CD4-positive, alpha-beta memory T cell (primary cell): ENCODE measurements around the gene GTF2F2. TPM values are rescaled to one million over a fixed set of nuclear protein-coding genes. Genes with fewer than 3 reads are reported as not detected.

ENCODE experiments used
- CTCF ChIA-PET: fragments of 350-600 bp; sonication (Branson Sonifier 250); formaldehyde crosslinking; loops from one replicate; lab custom pipeline; 2021; ENCODE audit warnings: inconsistent platforms; ENCODE audit not compliant: partially characterized antibody; lab: Charles Lee
- POLR2A ChIA-PET: fragments of 350-600 bp; sonication (Branson Sonifier 250); formaldehyde crosslinking; loops from one replicate; lab custom pipeline; 2021; ENCODE audit not compliant: partially characterized antibody; lab: Charles Lee
- DNase-seq, 5 donors: peaks; one replicate each; pipeline versions ENCODE4 v3.0.0 to v3.0.0-alpha.2; 2020 to 2022; ENCODE audit warnings: mixed read lengths in 1 of 5
- H3K27ac ChIP-seq: one replicate; pipeline ENCODE4 v1.7.0; 2013; ENCODE audit warnings: low read depth, low read length
- H3K27me3 ChIP-seq: 2 replicates; pipeline ENCODE4 v1.7.0; 2013; ENCODE audit warnings: mild to moderate bottlenecking, low read length, moderate library complexity; ENCODE audit not compliant: insufficient read depth
- H3K36me3 ChIP-seq: 2 replicates; pipeline ENCODE4 v1.7.0; 2013; ENCODE audit warnings: mild to moderate bottlenecking, low read length, moderate library complexity; ENCODE audit not compliant: insufficient read depth
- H3K4me1 ChIP-seq: 2 replicates; pipeline ENCODE4 v1.7.0; 2013; ENCODE audit warnings: mild to moderate bottlenecking, low read length, moderate library complexity; ENCODE audit not compliant: insufficient read depth
- H3K4me3 ChIP-seq, 2 donors: one replicate each; pipeline ENCODE4 v1.7.0; 2013; ENCODE audit warnings: low read length in 2 of 2, mild to moderate bottlenecking in 1 of 2
- H3K9me3 ChIP-seq, 2 donors: one replicate each; pipeline ENCODE4 v1.7.0; 2013; ENCODE audit warnings: low read length in 2 of 2, control low read depth in 1 of 2; ENCODE audit not compliant: control insufficient read depth in 1 of 2
- H3K27ac Mint-ChIP-seq, 7 donors: one replicate each; pipeline ENCODE4 v1.8.0; 2020 to 2021; ENCODE audit warnings: mixed read lengths in 7 of 7, mild to moderate bottlenecking in 6 of 7, inconsistent platforms in 3 of 7, moderate library complexity in 3 of 7
- H3K27me3 Mint-ChIP-seq, 2 donors: one replicate each; pipeline ENCODE4 v1.8.0; 2020 to 2021; ENCODE audit warnings: mixed read lengths in 2 of 2
- H3K36me3 Mint-ChIP-seq, 2 donors: one replicate each; pipeline ENCODE4 v1.8.0; 2020 to 2021; ENCODE audit warnings: mixed read lengths in 2 of 2, inconsistent platforms in 1 of 2, mild to moderate bottlenecking in 1 of 2
- H3K4me1 Mint-ChIP-seq, 4 donors: one replicate each; pipeline ENCODE4 v1.8.0; 2020 to 2021; ENCODE audit warnings: mixed read lengths in 4 of 4, mild to moderate bottlenecking in 1 of 4
- H3K4me3 Mint-ChIP-seq, 8 donors: one replicate each; pipeline ENCODE4 v1.8.0; 2020 to 2021; ENCODE audit warnings: mixed read lengths in 8 of 8, mild to moderate bottlenecking in 7 of 8, moderate library complexity in 6 of 8, inconsistent platforms in 3 of 8
- H3K9me3 Mint-ChIP-seq, 8 donors: one replicate each; pipeline ENCODE4 v1.8.0; 2020 to 2021; ENCODE audit warnings: mixed read lengths in 8 of 8, mild to moderate bottlenecking in 5 of 8, inconsistent platforms in 3 of 8, moderate library complexity in 1 of 8
- intact Hi-C: fragments of 100-400 bp; cut with micrococcal nuclease; formaldehyde crosslinking; loops from one replicate; pipeline ENCODE4 v1.15.1; 2023
- polyA plus RNA-seq, 2 donors: library from polyadenylated mRNA; unstranded; fragments of 300-500 nt; fragmentation: Illumina TruSeq; gene quantifications; one replicate each; pipeline ENCODE4 v1.2.3, GENCODE V29; 2021
- total RNA-seq, 2 experiments: library from RNA; stranded (reverse); gene quantifications; one replicate each; pipeline ENCODE4 v1.2.3, GENCODE V29; 2021

The GTF2F2 gene
- total and polyA plus RNA-seq, 4 experiments from 2014 or later: 7.9 to 14.7 (median 11.3) TPM

DNA sequence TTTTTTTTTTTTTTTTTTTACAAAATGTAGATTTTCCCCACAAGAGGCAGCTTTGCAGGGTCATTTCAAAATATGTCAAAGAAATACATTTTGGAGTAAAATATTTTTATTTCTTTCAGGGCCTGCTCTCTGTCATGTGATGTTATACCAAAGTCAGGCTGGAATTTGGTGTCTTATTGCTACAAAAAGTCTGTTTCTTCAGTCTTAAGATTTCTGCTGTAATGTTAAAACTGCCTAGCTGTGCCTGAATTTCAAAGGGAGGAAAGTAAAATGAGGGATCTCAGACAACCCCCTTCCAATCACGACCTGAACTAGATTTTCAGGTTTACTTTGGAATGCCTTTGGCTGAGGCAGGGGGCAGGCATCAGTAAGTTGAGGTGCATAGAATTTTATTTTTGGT is 12.8 kb upstream of the GTF2F2 start:
- intact Hi-C loops: no loop called here
- Histone ChIP-seq H3K36me3 (no peaks in the 10 kb centered on the region), H3K27me3 (no peaks in the 10 kb centered on the region), H3K4me3 (no peak overlapping the region), H3K27ac (no peak overlapping the region), H3K4me1 (no peaks in the 10 kb centered on the region), H3K9me3 (no peaks in the 10 kb centered on the region)
- no peak overlapping the region for H3K4me3 Mint-ChIP-seq
- H3K36me3 Mint-ChIP-seq: no peaks in the 10 kb centered on the region
- ChIA-PET POLR2A (no interaction called here), CTCF (no interaction called here)
- peaks cover 6% of the 10 kb centered on the region in 2 donors for H3K27me3 Mint-ChIP-seq
- H3K27ac Mint-ChIP-seq: peak overlapping the region in 1 of 7 donors; percentile 25
- no peaks in the 10 kb centered on the region for H3K4me1 Mint-ChIP-seq
- peaks cover 0 to 2% (median 0%) of the 10 kb centered on the region in 8 donors for H3K9me3 Mint-ChIP-seq
- DNase-seq: no peak

DNA sequence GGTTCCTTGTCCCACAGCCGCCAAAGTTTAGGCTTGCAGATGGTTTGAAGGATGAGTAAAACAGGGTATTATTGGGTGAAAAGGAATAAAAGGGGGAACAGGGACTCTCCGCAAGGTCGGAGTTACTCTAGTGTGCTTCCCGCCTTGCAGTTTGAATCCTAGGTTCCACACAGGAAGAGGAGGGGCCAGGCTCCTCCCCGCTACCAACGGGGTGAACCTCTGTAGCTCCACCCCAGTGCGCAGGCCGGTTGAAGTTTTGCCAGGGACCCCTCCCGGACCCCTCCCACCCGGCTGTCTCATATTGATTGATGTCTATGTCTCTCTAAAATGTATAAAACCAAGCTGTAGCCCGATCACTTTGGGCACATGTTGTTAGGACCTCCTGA is 11.6 kb upstream of the GTF2F2 start:
- Mint-ChIP-seq H3K4me3 (peak overlapping the region in 1 of 8 donors; percentile 5), H3K27ac (no peak overlapping the region)
- POLR2A ChIA-PET: no interaction called here

DNA sequence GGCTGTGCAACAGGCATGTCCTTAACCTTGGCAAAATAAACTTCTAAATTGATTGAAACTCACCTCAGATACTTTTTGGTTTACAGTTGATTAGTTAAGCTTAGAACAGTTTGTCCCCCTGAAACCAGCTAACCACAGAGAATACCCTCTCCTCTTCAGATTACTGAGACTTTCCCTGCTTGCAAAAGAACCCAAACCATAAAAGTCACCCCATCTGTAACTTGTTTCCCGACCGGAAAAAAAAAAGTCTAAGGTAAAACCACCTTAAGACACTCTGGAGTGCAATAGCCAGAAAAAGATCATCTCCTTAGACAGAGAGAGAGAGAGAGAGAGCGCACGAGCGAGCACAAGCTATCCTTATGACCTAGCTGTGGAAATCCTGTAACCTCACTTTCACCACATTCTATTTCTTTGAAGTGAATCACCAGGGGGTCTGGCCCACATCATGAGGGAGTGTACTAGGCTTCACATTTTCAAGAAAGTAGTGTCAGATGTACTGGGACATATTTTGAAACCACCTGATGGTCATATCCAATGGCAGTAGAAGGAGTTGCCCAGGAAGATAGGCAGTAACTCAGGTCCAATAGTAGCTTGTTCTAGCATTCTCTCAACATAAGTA is 11.1 kb upstream of the GTF2F2 start:
- H3K9me3 ChIP-seq: no peaks in the 10 kb centered on the region
- H3K4me3 Mint-ChIP-seq: peak overlapping the region in 1 of 8 donors; percentile 5
- no peaks in the 10 kb centered on the region for H3K4me1 Mint-ChIP-seq
- H3K4me3 ChIP-seq: no peak overlapping the region
- no peak overlapping the region for H3K27ac ChIP-seq
- DNase-seq: no peak
- peaks cover 0 to 2% (median 0%) of the 10 kb centered on the region in 8 donors for H3K9me3 Mint-ChIP-seq
- no peaks in the 10 kb centered on the region for H3K27me3 ChIP-seq
- no peaks in the 10 kb centered on the region for H3K4me1 ChIP-seq
- no peak overlapping the region for H3K27ac Mint-ChIP-seq
- no peaks in the 10 kb centered on the region for H3K36me3 Mint-ChIP-seq
- intact Hi-C loops: no loop called here
- H3K36me3 ChIP-seq: no peaks in the 10 kb centered on the region
- CTCF ChIA-PET: no interaction called here
- H3K27me3 Mint-ChIP-seq: peaks cover 3 to 6% of the 10 kb centered on the region in 2 donors
- POLR2A ChIA-PET: interaction anchor here (1.1 kb wide), 1 partner anchor 11 kb away, joined by 4 read pairs; the partner anchor contains the start of gene GTF2F2

More for the DNA sequence above, 11.6 kb upstream of the GTF2F2 start:
- Mint-ChIP-seq H3K9me3 (peaks cover 0 to 2% (median 0%) of the 10 kb centered on the region in 8 donors), H3K27me3 (peaks cover 6% of the 10 kb centered on the region in 2 donors), H3K4me1 (no peaks in the 10 kb centered on the region), H3K36me3 (no peaks in the 10 kb centered on the region)
- Histone ChIP-seq H3K36me3 (no peaks in the 10 kb centered on the region), H3K27me3 (no peaks in the 10 kb centered on the region), H3K4me3 (no peak overlapping the region), H3K27ac (no peak overlapping the region), H3K4me1 (no peaks in the 10 kb centered on the region), H3K9me3 (no peaks in the 10 kb centered on the region)
- CTCF ChIA-PET: no interaction called here
- no peak for DNase-seq
- intact Hi-C loops: no loop called here

DNA sequence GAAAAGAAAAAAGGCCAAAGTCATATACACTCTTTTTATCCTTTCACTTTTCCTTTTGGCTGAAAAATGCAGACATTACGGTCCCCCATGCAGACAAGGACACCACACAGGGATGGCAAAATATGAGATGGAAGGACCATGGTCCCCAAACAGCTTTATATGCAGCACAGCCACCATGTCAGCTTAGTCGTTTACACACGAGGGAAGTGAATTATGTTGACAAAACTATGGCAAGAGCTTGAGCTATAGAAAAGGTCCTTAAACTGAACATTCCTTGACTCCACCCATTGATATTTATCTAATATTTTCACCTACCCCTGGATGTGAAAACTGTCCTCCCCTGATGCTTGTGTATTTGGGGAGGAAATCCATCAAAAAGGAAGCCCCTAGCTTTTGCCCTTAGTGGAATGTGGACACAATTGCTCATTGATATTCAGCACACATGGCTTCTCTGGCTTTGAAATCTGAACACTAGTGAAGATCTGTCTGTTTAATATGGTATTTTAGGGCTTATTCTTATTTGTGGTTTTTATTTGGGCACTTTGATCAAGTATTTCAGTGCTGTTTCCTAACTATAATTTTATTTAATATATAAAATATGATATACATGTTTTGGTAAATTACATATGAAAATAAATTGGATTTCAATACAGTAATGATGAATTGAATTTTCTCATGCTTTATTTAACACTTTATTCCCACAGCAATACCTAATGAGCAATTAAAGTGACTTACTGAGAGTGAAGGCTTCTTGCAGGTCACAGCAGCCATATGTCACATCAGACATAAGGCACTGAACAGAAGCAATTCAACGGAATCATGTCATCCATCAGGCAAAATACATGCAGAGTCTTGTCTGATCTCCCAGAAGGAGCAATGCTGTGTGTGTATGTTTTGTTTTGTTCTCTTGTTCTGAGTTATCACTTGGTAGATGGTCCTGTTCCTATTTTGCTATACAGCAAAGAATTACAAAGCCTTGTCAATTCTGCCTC is 6.8 kb upstream of the GTF2F2 start:
- Histone ChIP-seq H3K9me3 (no peaks in the 10 kb centered on the region), H3K27me3 (no peaks in the 10 kb centered on the region), H3K4me1 (peaks cover 2% of the 10 kb centered on the region), H3K4me3 (no peak overlapping the region), H3K36me3 (no peaks in the 10 kb centered on the region), H3K27ac (no peak overlapping the region)
- H3K27ac Mint-ChIP-seq: peak overlapping the region in 1 of 7 donors; percentile 17
- CTCF ChIA-PET: interaction anchor here (0.8 kb wide), 1 partner anchor 67 kb away, joined by 3 read pairs; no protein-coding TSS in a partner anchor
- H3K9me3 Mint-ChIP-seq: no peaks in the 10 kb centered on the region
- POLR2A ChIA-PET: no interaction called here
- intact Hi-C loops: no loop called here
- peaks cover 0 to 6% (median 2%) of the 10 kb centered on the region in 4 donors for H3K4me1 Mint-ChIP-seq
- peaks cover 0 to 1% of the 10 kb centered on the region in 2 donors for H3K27me3 Mint-ChIP-seq
- no peaks in the 10 kb centered on the region for H3K36me3 Mint-ChIP-seq
- no peak for DNase-seq
- H3K4me3 Mint-ChIP-seq: no peak overlapping the region

DNA sequence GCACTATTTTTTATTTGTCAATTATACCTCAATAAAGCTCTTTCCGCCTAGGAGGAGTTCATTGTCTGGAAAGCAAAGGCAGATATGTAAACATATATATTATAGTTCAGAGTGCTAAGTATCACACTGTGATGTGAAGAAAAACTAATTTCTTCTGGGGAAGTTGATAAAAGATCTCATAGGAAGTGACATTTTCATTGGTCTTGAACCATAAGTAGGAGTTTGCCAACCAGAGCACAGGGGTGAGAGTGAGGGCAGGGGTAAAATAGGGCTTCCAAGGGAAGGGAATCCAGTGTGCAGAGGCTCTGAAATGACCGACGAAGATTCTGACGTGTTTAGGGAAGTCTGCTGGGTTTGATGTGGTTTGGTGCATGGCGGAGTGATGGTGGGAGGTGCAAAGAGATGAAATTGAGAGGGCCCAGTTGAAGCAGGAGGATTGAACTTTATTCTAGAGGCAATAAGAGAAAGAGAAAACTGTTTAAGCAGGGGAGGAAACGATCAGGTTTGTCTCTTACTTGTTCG is 780 bp upstream of the GTF2F2 start:
- DNase-seq: peak; percentile 80 to 88 (median 84)
- H3K9me3 Mint-ChIP-seq: no peaks in the 10 kb centered on the region
- no peak overlapping the region for H3K27ac Mint-ChIP-seq
- H3K9me3 ChIP-seq: no peaks in the 10 kb centered on the region
- H3K4me3 ChIP-seq: peak overlapping the region; percentile 83 to 88
- POLR2A ChIA-PET: interaction anchor here (0.8 to 2.7 kb wide), 4 partner anchors 31 to 298 kb away, joined by 3 to 12 read pairs (median 4); partner anchors contain the start of gene TPT1
- no peaks in the 10 kb centered on the region for H3K27me3 Mint-ChIP-seq
- H3K4me3 Mint-ChIP-seq: no peak overlapping the region
- peaks cover 4 to 21% (median 8%) of the 10 kb centered on the region in 4 donors for H3K4me1 Mint-ChIP-seq
- no peaks in the 10 kb centered on the region for H3K27me3 ChIP-seq
- intact Hi-C loops: loop anchor here (1.0 kb wide), 1 partner anchor 201 kb away; no protein-coding TSS in a partner anchor
- H3K27ac ChIP-seq: peak overlapping the region; percentile 90
- CTCF ChIA-PET: interaction anchor here (1.1 to 2.1 kb wide), 2 partner anchors 73 to 189 kb away, joined by 3 to 5 read pairs; no protein-coding TSS in a partner anchor
- no peaks in the 10 kb centered on the region for H3K36me3 ChIP-seq
- H3K36me3 Mint-ChIP-seq: peaks cover 0 to 6% of the 10 kb centered on the region in 2 donors
- H3K4me1 ChIP-seq: peaks cover 28% of the 10 kb centered on the region

DNA sequence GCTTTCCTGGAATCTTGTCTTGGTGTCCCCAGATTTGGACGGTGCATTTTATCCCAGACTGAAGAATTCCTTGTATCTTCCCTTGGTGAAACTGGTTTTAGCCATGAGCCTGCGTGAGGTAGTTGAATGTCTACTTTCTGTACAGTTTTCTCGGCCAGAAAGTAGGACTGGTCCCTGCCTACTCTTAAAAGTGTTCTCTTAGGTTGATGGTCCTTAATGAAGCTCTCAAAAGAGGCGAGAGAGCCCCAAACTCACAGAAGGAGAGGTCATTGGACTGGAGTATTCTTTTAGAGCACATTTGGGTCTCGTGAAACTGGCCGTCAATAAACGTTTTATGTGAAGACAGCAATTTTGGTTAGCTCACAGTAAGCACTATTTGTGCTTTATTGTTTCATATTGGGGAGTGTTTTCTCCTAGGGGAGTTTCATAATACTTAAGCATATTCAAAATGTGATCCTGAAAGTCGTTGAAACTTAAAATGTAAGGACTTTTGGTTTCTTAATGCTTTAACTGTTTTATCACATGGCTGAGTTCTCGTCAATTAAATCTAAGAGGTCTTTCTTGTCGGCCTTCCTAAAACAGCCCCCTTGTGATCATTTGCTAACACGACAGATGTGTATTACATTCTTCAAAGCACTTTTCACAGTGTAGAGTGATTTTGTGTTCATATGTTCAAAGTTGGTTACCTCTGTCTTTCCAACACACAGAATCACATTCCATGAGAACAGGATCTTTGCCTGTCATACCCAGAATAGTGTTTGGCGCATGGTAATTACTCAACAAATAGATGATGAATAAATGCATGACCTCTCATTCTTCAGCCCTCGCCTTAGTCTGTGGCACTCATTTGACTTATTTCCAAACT is 889 bp downstream of the GTF2F2 start:
- no peaks in the 10 kb centered on the region for H3K27me3 ChIP-seq
- intact Hi-C loops: loop anchor here (1.0 to 5.0 kb wide), 4 partner anchors 74 to 343 kb away; partner anchors contain the start of genes COG3, GPALPP1, NUFIP1 and TPT1
- Mint-ChIP-seq H3K36me3 (peaks cover 1 to 6% of the 10 kb centered on the region in 2 donors), H3K27me3 (no peaks in the 10 kb centered on the region), H3K9me3 (no peaks in the 10 kb centered on the region), H3K27ac (no peak overlapping the region), H3K4me3 (no peak overlapping the region), H3K4me1 (peaks cover 12 to 30% (median 18%) of the 10 kb centered on the region in 4 donors)
- POLR2A ChIA-PET: interaction anchor here (1.1 to 2.7 kb wide), 2 partner anchors 12 to 220 kb away, joined by 4 to 12 read pairs; partner anchors contain the start of gene TPT1
- peaks cover 28% of the 10 kb centered on the region for H3K4me1 ChIP-seq
- peak in 2 of 5 donors; percentile 6 to 10 for DNase-seq
- H3K4me3 ChIP-seq: peak overlapping the region; percentile 83 to 88
- CTCF ChIA-PET: interaction anchor here (2.1 kb wide), 1 partner anchor 74 kb away, joined by 5 read pairs; no protein-coding TSS in a partner anchor
- no peaks in the 10 kb centered on the region for H3K9me3 ChIP-seq
- peak overlapping the region; percentile 90 for H3K27ac ChIP-seq
- H3K36me3 ChIP-seq: no peaks in the 10 kb centered on the region
